ENCODE measurements around the gene AP2S1. TPM values are rescaled to one million over a fixed set of nuclear protein-coding genes. Genes with fewer than 3 reads are reported as not detected.

AP2S1 gene
- total and polyA plus RNA-seq, 2 experiments from 2014 or later = 140 to 299 TPM

GRCh38 chr19:46797881-46798280, 52.8 kb downstream of the AP2S1 start:
- H3K4me1 Mint-ChIP-seq = no peaks in the 10 kb centered on the region
- no peaks in the 10 kb centered on the region for H3K36me3 Mint-ChIP-seq (ENCODE audit: low read depth)
- Histone ChIP-seq H3K4me2 (no peak overlapping the region), H4K20me1 (replicated peaks; ENCODE audit: insufficient read depth) (no peaks in the 10 kb centered on the region), H3K4me1 (ENCODE audit: insufficient read depth) (no peaks in the 10 kb centered on the region), H3K36me3 (ENCODE audit: insufficient read depth) (no peaks in the 10 kb centered on the region), H2AFZ (no peak overlapping the region), H3K4me3 (no peak overlapping the region), H3F3A (replicated peaks; ENCODE audit: low read depth) (no peaks in the 10 kb centered on the region), H3K79me2 (replicated peaks; ENCODE audit: insufficient read depth) (no peaks in the 10 kb centered on the region), H3K27ac (ENCODE audit: low read depth) (no peak overlapping the region), H3K27me3 (ENCODE audit: insufficient read depth) (no peaks in the 10 kb centered on the region), H3K9me2 (ENCODE audit: insufficient read depth) (no peaks in the 10 kb centered on the region)
- no peaks in the 10 kb centered on the region for H3K9me3 Mint-ChIP-seq
- H3K27ac Mint-ChIP-seq = no peak overlapping the region
- H3K4me3 Mint-ChIP-seq = no peak overlapping the region
- TF ChIP-seq JUNB (IDR thresholded peaks at IDR 0.05; ENCODE audit: unreplicated experiment) = no peak
- no peak for TF ChIP-seq ZNF114 (CRISPR knock-in tag; IDR thresholded peaks at IDR 0.05)
- no peak for TF ChIP-seq EZH2phosphoT487 (IDR thresholded peaks at IDR 0.05; ENCODE audit: unreplicated experiment)
- TF ChIP-seq POLR2AphosphoS5 (IDR thresholded peaks at IDR 0.05; ENCODE audit: low read depth) = no peak
- no peak for TF ChIP-seq EZH2 (IDR thresholded peaks at IDR 0.05; ENCODE audit: low read depth, unreplicated experiment)
- no peak for TF ChIP-seq STAT1 (IDR thresholded peaks at IDR 0.05; ENCODE audit: unreplicated experiment)
- TF ChIP-seq CREB1 (CRISPR knock-in tag; IDR thresholded peaks at IDR 0.05; ENCODE audit: low read depth) = no peak
- TF ChIP-seq ZNF462 (CRISPR knock-in tag; IDR thresholded peaks at IDR 0.05) = no peak
- TF ChIP-seq NANOG (IDR thresholded peaks at IDR 0.05; ENCODE audit: borderline replicate concordance) = no peak
- peaks cover 9% of the 10 kb centered on the region for H3K27me3 Mint-ChIP-seq (ENCODE audit: insufficient read depth, low read depth, poor library complexity)
- DNase-seq (ENCODE audit: low spot score) = no peak
- no peak for ATAC-seq

Data from GM23338 (cell line).